Measurements from ENCODE around the gene TSHR.

- TF ChIP-seq CTCF (IDR thresholded peaks at IDR 0.05; ENCODE audit: poor library complexity) (no peak), EZH2 (IDR thresholded peaks at IDR 0.05; ENCODE audit: borderline replicate concordance) (no peak), EZH2phosphoT487 (IDR thresholded peaks at IDR 0.05; ENCODE audit: low read depth, severe bottlenecking, unreplicated experiment) (no peak)
Observed at GRCh38 chr14:81113176-81113575, 157.8 kb downstream of the TSHR start.
